Naive thymus-derived CD4-positive, alpha-beta T cell (primary cell): ENCODE measurements around the gene ADIPOR2. TPM values are rescaled to one million over a fixed set of nuclear protein-coding genes. Genes with fewer than 3 reads are reported as not detected.
"Not testable (repeated sequence)": the region's sequence is repeated elsewhere in the genome, so short reads cannot be mapped to it uniquely, and the experiment has no call there.

Experiments
- ATAC-seq: fragments of 150-1000 bp; cut with Tn5 transposase; 2 replicates; pipeline ENCODE4 v1.10.0; 2021; ENCODE audit warnings: mild to moderate bottlenecking, moderate library complexity
- CTCF ChIA-PET: fragments of 350-600 bp; sonication (Branson Sonifier 250); formaldehyde crosslinking; loops from one replicate; lab custom pipeline; 2021; ENCODE audit warnings: antibody characterized with exemption; lab: Charles Lee
- POLR2A ChIA-PET: fragments of 350-600 bp; sonication (Branson Sonifier 250); formaldehyde crosslinking; loops from one replicate; lab custom pipeline; 2021; ENCODE audit warnings: antibody characterized with exemption, inconsistent platforms; lab: Charles Lee
- DNase-seq, 9 donors: peaks; one replicate each; pipeline versions ENCODE4 v3.0.0 to v3.0.0-alpha.2; 2020 to 2022; ENCODE audit warnings: mixed read lengths in 1 of 9
- H3K27ac ChIP-seq: one replicate; pipeline ENCODE4 v1.7.0; 2013; ENCODE audit warnings: mild to moderate bottlenecking, low read depth, low read length, moderate library complexity
- H3K27me3 ChIP-seq, 2 donors: one replicate each; pipeline ENCODE4 v1.7.0; 2013; ENCODE audit warnings: low read length in 2 of 2, mild to moderate bottlenecking in 2 of 2, moderate library complexity in 2 of 2; ENCODE audit not compliant: control insufficient read depth in 2 of 2, insufficient read depth in 2 of 2
- H3K36me3 ChIP-seq, 3 experiments: 1 replicate in 2 of 3; 2 replicates in 1 of 3; pipeline ENCODE4 v1.7.0; 2013; ENCODE audit warnings: low read length in 3 of 3, mild to moderate bottlenecking in 3 of 3, moderate library complexity in 1 of 3; ENCODE audit not compliant: insufficient read depth in 3 of 3, control insufficient read depth in 2 of 3
- H3K4me1 ChIP-seq, 2 donors: one replicate each; pipeline ENCODE4 v1.7.0; 2013; ENCODE audit warnings: low read length in 2 of 2, mild to moderate bottlenecking in 2 of 2, moderate library complexity in 1 of 2; ENCODE audit not compliant: control insufficient read depth in 2 of 2, insufficient read depth in 2 of 2
- H3K4me3 ChIP-seq: 2 replicates; pipeline ENCODE4 v1.7.0; 2013; ENCODE audit warnings: mild to moderate bottlenecking, low read length
- H3K9me3 ChIP-seq, 3 experiments: 1 replicate in 2 of 3; 2 replicates in 1 of 3; pipeline ENCODE4 v1.7.0; 2013; ENCODE audit warnings: low read length in 3 of 3; ENCODE audit not compliant: control insufficient read depth in 2 of 3
- H3K27ac Mint-ChIP-seq, 9 donors: one replicate each; pipeline ENCODE4 v1.8.0; 2020 to 2022; ENCODE audit warnings: mixed read lengths in 9 of 9, mild to moderate bottlenecking in 8 of 9, moderate library complexity in 5 of 9, inconsistent platforms in 2 of 9
- H3K27me3 Mint-ChIP-seq, 5 donors: one replicate each; pipeline ENCODE4 v1.8.0; 2021 to 2022; ENCODE audit warnings: mixed read lengths in 5 of 5, mild to moderate bottlenecking in 1 of 5
- H3K36me3 Mint-ChIP-seq, 5 donors: one replicate each; pipeline ENCODE4 v1.8.0; 2020 to 2022; ENCODE audit warnings: mixed read lengths in 5 of 5, mild to moderate bottlenecking in 3 of 5, inconsistent platforms in 1 of 5
- H3K4me1 Mint-ChIP-seq, 7 donors: one replicate each; pipeline ENCODE4 v1.8.0; 2020 to 2022; ENCODE audit warnings: mixed read lengths in 7 of 7, mild to moderate bottlenecking in 3 of 7, inconsistent platforms in 1 of 7
- H3K4me3 Mint-ChIP-seq, 10 donors: one replicate each; pipeline ENCODE4 v1.8.0; 2020 to 2022; ENCODE audit warnings: mild to moderate bottlenecking in 10 of 10, mixed read lengths in 10 of 10, moderate library complexity in 6 of 10, inconsistent platforms in 2 of 10
- H3K9me3 Mint-ChIP-seq, 11 donors: one replicate each; pipeline ENCODE4 v1.8.0; 2020 to 2022; ENCODE audit warnings: mixed read lengths in 11 of 11, mild to moderate bottlenecking in 4 of 11, inconsistent platforms in 1 of 11, moderate library complexity in 1 of 11
- intact Hi-C, 2 donors: fragments of 100-400 bp; cut with micrococcal nuclease; formaldehyde crosslinking; loops; one replicate each; pipeline ENCODE4 v1.15.1; 2023
- polyA plus RNA-seq, 2 donors: library from polyadenylated mRNA; unstranded; fragments of 300-500 nt; fragmentation: Illumina TruSeq; gene quantifications; one replicate each; pipeline ENCODE4 v1.2.3, GENCODE V29; 2021
- total RNA-seq, 6 experiments: library from RNA in 5 of 6; stranded (reverse) in 5 of 6; gene quantifications; 1 replicate in 5 of 6; 2 replicates in 1 of 6; pipeline ENCODE4 v1.2.3 and lab custom pipeline; 2021 to 2026

The ADIPOR2 gene
- total and polyA plus RNA-seq, 7 experiments from 2014 or later: 2.2 to 51.4 (median 22.1) TPM

DNA sequence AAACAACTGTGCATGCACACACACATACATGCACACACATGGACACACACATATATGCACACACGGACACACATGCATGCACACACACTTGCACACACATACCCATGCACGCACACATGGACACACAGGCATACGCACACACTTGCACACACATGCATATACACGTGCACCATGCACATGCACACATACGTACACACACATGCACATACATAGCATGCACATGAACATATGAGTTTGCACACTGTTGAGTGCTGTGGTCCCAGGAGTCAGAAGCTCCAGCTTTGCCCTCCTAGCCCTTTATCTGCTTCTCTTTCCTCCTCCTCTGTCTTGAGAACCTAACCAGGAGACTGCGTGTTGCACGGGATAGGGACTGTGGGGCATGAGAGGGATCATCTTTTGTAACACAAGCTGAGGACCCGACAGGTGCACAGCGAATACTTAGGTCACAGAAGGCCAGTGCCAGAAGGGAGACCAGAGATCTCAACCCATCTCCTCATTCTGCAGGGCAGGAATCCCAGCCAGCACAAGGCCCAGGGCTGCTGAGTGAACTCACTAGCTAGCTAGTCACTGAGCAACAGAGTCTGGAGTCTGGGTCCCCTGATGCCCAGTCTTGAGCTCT is 126.0 kb downstream of the ADIPOR2 start:
- H3K27me3 Mint-ChIP-seq: peaks cover 13 to 31% (median 22%) of the 10 kb centered on the region in 5 donors
- peaks cover 0 to 8% (median 0%) of the 10 kb centered on the region in 7 donors for H3K4me1 Mint-ChIP-seq
- no peak overlapping the region for H3K27ac Mint-ChIP-seq
- DNase-seq (no peak), ATAC-seq (no peak)
- Histone ChIP-seq H3K36me3 (no peaks in the 10 kb centered on the region), H3K9me3 (no peaks in the 10 kb centered on the region), H3K4me3 (no peak overlapping the region), H3K27ac (no peak overlapping the region), H3K27me3 (peaks cover 0 to 2% of the 10 kb centered on the region in 2 donors), H3K4me1 (no peaks in the 10 kb centered on the region)
- CTCF ChIA-PET: no interaction called here
- H3K36me3 Mint-ChIP-seq: no peaks in the 10 kb centered on the region
- no peak overlapping the region for H3K4me3 Mint-ChIP-seq
- intact Hi-C loops: no loop called here
- H3K9me3 Mint-ChIP-seq: peaks cover 0 to 2% (median 0%) of the 10 kb centered on the region in 11 donors
- POLR2A ChIA-PET: no interaction called here

DNA sequence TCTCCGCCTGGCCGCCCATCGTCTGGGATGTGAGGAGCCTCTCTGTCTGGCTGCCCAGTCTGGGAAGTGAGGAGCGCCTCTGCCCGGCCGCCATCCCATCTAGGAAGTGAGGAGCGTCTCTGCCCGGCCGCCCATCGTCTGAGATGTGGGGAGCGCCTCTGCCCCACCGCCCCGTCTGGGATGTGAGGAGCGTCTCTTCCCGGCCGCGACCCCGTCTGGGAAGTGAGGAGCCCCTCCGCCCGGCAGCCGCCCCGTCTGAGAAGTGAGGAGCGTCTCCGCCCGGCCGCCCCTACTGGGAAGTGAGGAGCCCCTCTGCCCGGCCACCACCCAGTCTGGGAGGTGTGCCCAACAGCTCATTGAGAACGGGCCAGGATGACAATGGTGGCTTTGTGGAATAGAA is 127.1 kb downstream of the ADIPOR2 start:
- Mint-ChIP-seq H3K4me1 (peaks cover 0 to 10% (median 0%) of the 10 kb centered on the region in 7 donors), H3K27me3 (peaks cover 13 to 34% (median 28%) of the 10 kb centered on the region in 5 donors)
- DNase-seq, CTCF ChIA-PET, H3K4me3 Mint-ChIP-seq, ATAC-seq, H3K27ac ChIP-seq, H3K9me3 Mint-ChIP-seq, intact Hi-C loops, H3K4me3 ChIP-seq, H3K27ac Mint-ChIP-seq, H3K4me1 ChIP-seq, H3K36me3 Mint-ChIP-seq, H3K27me3 ChIP-seq, H3K36me3 ChIP-seq, POLR2A ChIA-PET, H3K9me3 ChIP-seq: not testable (repeated sequence)

DNA sequence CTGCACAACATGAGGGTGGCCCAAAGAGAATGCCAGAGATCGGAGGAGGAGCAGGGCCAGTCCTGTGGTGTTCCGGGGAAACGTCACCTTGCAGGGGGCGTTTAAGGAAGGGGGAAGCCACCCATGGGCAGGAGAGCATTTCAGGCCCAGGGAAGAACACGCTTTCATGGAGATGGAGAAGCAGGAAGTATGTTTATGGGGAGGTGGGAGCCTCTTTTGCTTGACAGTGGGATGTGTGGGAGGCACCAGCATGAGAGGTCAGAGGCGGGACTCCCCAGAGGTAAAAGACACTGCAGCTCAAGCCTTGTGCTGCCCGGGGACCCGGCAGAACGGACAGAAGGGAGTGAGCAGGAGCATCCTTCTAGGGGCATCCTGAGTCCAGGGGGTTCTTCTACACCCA is 128.2 kb downstream of the ADIPOR2 start:
- Histone ChIP-seq H3K4me3 (no peak overlapping the region), H3K9me3 (no peaks in the 10 kb centered on the region), H3K4me1 (no peaks in the 10 kb centered on the region), H3K36me3 (no peaks in the 10 kb centered on the region), H3K27me3 (peaks cover 0 to 2% of the 10 kb centered on the region in 2 donors), H3K27ac (no peak overlapping the region)
- H3K4me3 Mint-ChIP-seq: no peak overlapping the region
- DNase-seq (no peak), ATAC-seq (no peak)
- H3K36me3 Mint-ChIP-seq: no peaks in the 10 kb centered on the region
- ChIA-PET POLR2A (no interaction called here), CTCF (no interaction called here)
- intact Hi-C loops: no loop called here
- H3K27ac Mint-ChIP-seq: no peak overlapping the region
- H3K27me3 Mint-ChIP-seq: peaks cover 13 to 35% (median 31%) of the 10 kb centered on the region in 5 donors
- peaks cover 0 to 10% (median 0%) of the 10 kb centered on the region in 7 donors for H3K4me1 Mint-ChIP-seq
- H3K9me3 Mint-ChIP-seq: peaks cover 0 to 2% (median 0%) of the 10 kb centered on the region in 11 donors

DNA sequence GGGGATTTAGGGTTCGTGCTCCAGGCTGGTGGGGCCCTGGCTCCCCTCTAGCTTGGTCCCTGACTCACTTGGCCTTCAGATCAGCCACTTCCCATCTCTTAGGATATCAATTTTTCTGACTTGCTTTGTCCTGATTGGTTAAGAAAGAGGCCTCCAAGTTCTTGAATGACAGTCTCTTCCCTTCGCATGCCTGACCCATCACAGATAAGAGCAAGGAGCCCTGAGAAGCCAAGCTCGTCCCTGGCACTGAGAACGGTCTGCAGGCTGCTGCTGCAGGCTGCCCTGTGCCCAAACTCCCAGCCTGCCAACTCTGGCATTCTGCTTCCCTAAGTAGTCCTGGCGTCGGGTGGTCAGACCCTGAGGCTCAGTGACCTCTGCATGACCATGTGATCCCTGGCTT is 128.7 kb downstream of the ADIPOR2 start:
- intact Hi-C loops: no loop called here
- Histone ChIP-seq H3K27me3 (peaks cover 0 to 2% of the 10 kb centered on the region in 2 donors), H3K36me3 (no peaks in the 10 kb centered on the region), H3K27ac (no peak overlapping the region), H3K4me1 (no peaks in the 10 kb centered on the region), H3K4me3 (no peak overlapping the region), H3K9me3 (no peaks in the 10 kb centered on the region)
- peaks cover 0 to 2% (median 0%) of the 10 kb centered on the region in 11 donors for H3K9me3 Mint-ChIP-seq
- peaks cover 0 to 10% (median 0%) of the 10 kb centered on the region in 7 donors for H3K4me1 Mint-ChIP-seq
- CTCF ChIA-PET: no interaction called here
- no peak overlapping the region for H3K27ac Mint-ChIP-seq
- ATAC-seq: no peak
- H3K27me3 Mint-ChIP-seq: peaks cover 13 to 34% (median 31%) of the 10 kb centered on the region in 5 donors
- H3K36me3 Mint-ChIP-seq: no peaks in the 10 kb centered on the region
- H3K4me3 Mint-ChIP-seq: no peak overlapping the region
- POLR2A ChIA-PET: no interaction called here
- no peak for DNase-seq

DNA sequence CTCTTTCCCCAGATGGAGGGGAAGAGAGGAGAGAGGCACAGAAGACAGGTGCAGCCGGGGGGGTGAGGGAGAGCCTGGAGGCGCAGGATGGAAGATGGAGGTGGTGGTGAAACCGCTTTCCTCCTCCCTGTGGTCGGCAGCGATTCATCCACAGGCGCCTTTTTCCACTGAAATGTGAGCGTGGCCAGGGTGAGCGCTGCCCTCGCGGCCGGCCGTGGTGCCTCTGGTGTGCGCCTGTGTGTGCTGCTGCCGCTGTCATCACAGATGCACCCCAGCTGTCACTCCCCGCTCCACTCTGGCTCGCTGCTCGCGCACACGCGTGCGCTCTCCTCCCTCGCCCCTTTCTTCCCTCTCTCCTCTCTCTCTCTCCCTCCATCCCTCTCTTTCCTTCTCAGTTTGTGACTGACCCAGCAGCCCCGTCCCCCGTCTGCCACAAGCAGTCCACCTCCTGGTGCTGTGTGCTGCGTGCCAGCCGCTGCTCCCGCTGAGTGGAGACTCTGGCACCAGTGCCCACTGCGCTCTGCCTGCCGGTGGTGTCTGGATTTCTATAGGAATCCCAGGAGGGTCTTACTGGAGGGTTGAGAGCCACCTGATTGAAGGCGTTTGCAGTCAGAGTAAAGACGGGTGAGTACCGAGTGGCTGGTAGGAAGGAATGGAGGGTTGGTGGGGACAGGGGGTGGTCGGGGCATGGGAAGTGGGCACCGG is 129.5 kb downstream of the ADIPOR2 start, which contains the start of gene LRTM2:
LRTM2 (plus strand) TSS at position 375 of the 705 bp plus-strand sequence. CDS start 7,584 bp downstream, outside the sequence.
- H3K4me3 ChIP-seq: no peak within 1 kb of the TSS
- no peak within 1 kb of the TSS for H3K27ac ChIP-seq
- H3K4me1 ChIP-seq: no peaks in the 10 kb centered on the region
- no peaks in the 10 kb centered on the region for H3K36me3 ChIP-seq
- Mint-ChIP-seq H3K27me3 (peaks cover 13 to 32% (median 31%) of the 10 kb centered on the region in 5 donors), H3K4me1 (peaks cover 0 to 10% (median 0%) of the 10 kb centered on the region in 7 donors), H3K4me3 (no peak within 1 kb of the TSS), H3K27ac (no peak within 1 kb of the TSS), H3K36me3 (no peaks in the 10 kb centered on the region), H3K9me3 (peaks cover 0 to 2% (median 0%) of the 10 kb centered on the region in 11 donors)
- intact Hi-C loops: no loop called here
- no peaks in the 10 kb centered on the region for H3K9me3 ChIP-seq
- peaks cover 0 to 2% of the 10 kb centered on the region in 2 donors for H3K27me3 ChIP-seq
- ChIA-PET POLR2A (no interaction called here), CTCF (no interaction called here)
- DNase-seq (no peak), ATAC-seq (no peak)

DNA sequence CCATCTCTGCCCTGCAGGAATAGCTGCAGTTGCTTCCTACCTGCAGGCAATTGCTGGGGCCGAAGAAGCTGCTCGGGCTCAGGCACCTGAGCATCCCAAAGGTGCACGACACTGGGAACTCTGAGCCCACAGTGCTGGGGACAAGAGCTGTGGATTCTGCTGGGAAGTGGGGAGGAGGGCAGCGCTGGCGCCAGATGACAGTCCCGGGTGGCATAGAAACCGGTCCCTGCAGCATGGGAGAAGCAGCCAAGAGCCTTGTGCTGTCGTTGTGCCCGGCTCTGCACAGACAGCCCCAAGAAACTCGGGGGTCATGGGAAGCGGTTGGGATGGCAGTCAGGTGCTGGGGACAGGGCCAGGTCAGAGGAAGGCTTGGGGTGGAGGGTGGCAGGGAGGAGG is 130.0 kb downstream of the ADIPOR2 start:
- Histone ChIP-seq H3K9me3 (no peaks in the 10 kb centered on the region), H3K27ac (no peak overlapping the region), H3K4me1 (no peaks in the 10 kb centered on the region), H3K4me3 (no peak overlapping the region), H3K27me3 (peaks cover 0 to 2% of the 10 kb centered on the region in 2 donors), H3K36me3 (no peaks in the 10 kb centered on the region)
- ChIA-PET POLR2A (no interaction called here), CTCF (no interaction called here)
- H3K4me3 Mint-ChIP-seq: no peak overlapping the region
- H3K9me3 Mint-ChIP-seq: peaks cover 0 to 2% (median 0%) of the 10 kb centered on the region in 11 donors
- DNase-seq (no peak), ATAC-seq (no peak)
- peaks cover 0 to 10% (median 0%) of the 10 kb centered on the region in 7 donors for H3K4me1 Mint-ChIP-seq
- intact Hi-C loops: no loop called here
- no peaks in the 10 kb centered on the region for H3K36me3 Mint-ChIP-seq
- H3K27me3 Mint-ChIP-seq: peaks cover 13 to 32% (median 31%) of the 10 kb centered on the region in 5 donors
- no peak overlapping the region for H3K27ac Mint-ChIP-seq
